Right lung (tissue), 5 donors: ENCODE results near the gene DOCK9. TPM values are rescaled to one million over a fixed set of nuclear protein-coding genes. Genes with fewer than 3 reads are reported as not detected.

Experiments used
- DNase-seq, 2 donors: peaks; one replicate each; pipeline ENCODE4 v3.0.0-alpha.2; 2013
- polyA plus RNA-seq, 5 donors: library from polyadenylated mRNA; unstranded; fragments of 120-200 nt; gene quantifications; one replicate each; pipeline versions ENCODE4 v1.2.1 to v1.2.3, GENCODE V29; 2013; ENCODE audit warnings: inconsistent platforms in 1 of 5, low replicate concordance in 1 of 5; ENCODE audit not compliant: insufficient read length in 5 of 5, insufficient read depth in 1 of 5

Gene DOCK9
- polyA plus RNA-seq, 5 donors, result 89.5 to 123 (median 115) TPM

DNA sequence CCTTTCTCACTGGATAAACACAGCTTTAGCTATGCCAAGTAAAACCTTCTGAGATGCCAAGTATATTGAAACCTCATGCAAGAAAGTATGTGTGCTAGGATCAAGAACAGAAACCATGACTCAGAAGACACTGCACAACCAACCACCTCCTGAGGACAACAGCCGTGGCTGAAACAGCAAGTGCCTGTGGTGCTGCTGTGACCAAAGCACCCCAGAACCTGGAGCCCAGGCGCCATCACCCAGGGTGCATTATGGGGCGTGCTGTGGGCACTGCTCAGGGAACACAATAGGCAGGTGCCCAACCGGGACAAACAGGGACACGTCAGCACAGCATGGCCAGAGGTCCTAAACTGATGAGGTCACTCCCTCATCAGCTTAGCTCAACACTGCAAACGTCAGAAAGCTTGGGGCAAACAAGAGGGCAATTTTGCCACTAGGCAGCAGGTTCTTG lies 124.1 kb downstream of the DOCK9 start:
- no peak for DNase-seq

DNA sequence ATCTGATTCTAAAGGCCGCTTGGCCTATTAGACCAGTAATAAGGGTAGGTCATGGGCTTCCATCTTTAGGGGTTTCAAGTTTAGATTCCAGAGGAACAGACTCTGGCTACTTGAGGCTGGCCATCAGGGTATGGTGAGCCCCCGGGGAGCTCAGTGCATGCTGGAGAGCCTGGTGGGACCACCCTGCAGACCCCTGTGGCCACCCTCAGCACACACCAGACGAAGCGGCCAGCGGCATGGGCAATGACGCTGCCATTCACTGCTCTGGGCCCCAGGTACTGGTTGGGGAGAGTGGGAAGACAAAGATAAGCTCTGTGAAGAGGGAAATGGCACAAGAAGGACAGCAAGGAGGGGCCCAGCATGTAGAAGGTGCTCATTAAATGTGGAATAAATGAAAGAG lies 126.6 kb downstream of the DOCK9 start:
- DNase-seq, result no peak

DNA sequence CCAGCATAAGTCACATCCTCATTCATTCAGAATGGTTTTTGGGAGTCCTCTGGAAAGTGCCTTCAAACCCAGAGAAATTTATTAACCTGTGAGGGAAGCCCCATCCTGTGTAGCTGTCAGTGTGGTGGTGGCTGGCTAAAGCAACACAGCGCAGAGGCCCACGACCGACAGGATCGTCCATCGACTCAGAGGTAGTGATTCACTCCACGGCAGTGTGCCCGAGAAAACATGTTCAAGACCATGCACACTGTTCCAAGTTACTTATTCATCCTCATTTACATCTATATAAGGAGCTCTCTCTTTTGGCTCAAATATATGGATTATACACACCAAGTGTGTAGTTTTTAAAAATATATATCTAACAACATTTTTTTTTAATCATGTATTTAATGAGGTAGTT lies 129.1 kb downstream of the DOCK9 start:
- no peak for DNase-seq

DNA sequence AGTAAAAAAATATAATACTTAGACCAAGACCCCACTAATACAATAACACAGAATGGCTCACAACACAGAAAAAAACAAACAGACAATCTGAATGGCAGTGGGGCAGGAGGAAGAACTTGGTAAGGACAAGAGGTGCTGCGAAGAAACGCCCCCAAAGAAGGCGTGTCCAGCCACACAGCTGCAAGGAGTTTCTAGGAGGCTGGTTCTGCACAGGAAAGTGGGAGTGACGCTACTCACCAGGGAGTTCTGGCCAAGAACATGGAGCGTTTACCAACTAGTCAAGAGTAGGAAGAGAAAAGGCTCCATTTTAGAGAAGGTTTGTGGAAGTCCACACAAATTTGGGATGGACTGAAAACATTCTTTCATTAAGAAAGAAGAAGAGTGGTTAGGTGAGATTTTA lies 130.1 kb downstream of the DOCK9 start:
- no peak for DNase-seq

DNA sequence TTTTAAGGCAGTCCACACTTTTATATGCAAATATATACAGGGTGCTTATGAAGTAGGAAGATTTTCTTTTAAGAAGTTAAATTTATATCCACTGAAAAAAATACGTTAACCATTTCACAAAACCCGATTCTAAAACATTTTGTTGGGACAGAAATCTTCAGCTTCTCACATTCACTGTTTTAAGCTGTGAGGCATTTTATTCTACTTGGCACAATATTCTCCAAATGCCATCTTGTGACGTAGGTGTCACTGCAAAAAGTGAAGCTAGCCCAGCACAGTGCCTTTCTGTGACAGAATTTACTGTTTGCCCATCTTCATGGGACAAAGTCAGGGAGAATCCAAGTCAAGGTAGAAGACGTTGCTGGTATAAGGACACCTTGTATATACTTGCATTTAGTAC lies 130.9 kb downstream of the DOCK9 start:
- no peak for DNase-seq

DNA sequence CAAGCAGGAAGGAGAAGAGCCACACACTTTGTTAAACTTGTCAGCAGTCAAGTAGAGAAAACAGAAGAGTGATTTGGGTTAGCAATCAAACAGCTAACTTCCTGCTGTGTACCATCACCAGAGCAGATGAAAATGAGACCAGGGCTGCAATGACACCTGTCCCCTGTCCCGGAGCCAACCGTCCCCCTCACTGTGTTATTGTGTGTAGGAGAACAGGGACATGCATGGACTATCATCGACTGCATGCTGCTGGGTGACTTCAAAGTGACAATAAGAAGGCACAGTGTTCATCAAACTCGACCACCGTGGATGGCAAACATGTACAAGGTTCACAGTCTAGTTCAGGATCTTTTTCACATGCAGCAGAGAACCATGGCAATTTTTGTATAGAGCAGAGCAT lies 131.3 kb downstream of the DOCK9 start:
- DNase-seq, result no peak

DNA sequence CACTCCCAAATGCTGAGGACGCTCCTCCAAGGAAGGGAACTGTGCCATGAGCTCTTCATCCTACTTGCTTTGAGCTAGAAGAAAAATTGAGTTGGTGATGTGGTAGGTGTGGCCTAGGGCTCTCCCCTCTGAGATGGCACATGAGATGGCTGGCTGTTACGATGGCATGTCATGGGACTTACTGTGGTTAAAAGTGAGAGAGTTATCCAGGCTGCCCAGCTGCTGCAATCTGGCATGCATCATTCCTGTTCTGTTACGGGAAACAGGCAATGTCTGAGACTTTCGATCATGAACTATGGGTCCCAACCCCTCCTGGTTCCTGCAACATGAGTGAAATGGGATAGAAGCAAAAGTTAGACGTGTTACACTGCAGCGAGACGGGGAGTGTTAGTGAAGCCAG lies 132.1 kb downstream of the DOCK9 start:
- DNase-seq, result no peak

DNA sequence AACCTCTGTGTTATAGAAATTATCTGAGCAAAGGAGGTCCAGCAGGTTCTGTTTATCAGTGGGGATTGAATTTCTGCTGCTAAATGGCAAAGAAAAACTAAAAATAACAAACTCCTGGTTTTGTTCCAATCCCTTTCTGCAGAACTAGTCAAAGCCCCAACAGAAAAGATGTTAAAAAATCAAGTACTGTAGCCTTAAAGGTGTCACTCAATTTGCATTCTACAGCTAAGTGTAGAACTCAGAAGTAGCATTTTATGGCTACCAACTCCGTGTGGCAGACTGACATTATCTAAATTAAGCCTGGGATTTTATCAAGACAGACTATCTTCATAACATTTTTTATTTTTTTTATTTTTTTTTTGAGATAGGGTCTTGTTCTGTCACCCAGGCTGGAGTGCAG lies 133.8 kb downstream of the DOCK9 start:
- no peak for DNase-seq

DNA sequence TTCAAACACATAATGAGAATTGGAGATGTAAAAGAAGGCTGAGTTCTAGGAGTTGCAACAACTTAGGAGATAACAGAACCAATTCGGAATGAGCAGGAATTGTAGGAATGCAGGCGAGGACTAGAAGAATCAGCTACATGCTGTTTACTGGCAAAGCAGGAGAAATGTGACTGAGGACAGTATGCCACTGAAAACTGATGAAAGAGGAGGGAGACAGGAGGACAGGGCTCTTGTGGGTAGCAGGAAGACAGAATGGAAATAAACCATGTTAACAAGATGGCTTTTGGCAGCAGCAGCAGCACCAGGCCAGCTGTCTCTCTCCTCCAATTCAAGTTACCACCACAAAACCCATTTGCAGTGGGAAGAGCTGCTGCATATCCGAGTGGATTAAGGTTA lies 134.4 kb downstream of the DOCK9 start:
- no peak for DNase-seq

DNA sequence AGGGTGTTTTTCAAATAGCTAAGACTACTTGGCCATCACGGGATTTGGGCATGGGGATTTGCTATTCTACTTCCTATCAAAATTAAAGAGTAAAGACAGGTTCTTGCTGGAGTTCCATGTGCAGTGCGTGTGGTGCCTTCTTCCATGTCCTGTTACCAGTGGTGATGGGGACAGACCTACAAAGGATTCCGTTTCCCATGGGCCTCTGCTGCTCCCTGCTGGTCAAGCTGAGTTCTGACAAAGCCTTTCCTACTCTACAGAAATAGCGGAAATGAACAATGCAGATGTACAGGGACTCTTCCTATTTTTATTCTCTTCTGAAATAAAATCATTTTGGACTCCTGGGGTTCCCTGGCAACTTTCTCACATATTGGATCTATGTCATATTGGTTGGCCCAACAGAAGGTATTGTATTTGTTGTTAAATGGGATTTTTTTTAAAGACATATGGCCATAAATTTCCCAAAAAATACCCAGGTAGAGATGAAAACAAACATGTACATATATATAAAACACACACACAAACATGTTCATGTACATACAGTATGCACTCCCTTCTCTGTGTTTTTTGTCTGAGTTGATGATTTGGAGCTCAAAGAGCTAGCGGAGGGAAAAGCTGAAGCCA lies 134.9 kb downstream of the DOCK9 start:
- peak; percentile 60 to 75 for DNase-seq

DNA sequence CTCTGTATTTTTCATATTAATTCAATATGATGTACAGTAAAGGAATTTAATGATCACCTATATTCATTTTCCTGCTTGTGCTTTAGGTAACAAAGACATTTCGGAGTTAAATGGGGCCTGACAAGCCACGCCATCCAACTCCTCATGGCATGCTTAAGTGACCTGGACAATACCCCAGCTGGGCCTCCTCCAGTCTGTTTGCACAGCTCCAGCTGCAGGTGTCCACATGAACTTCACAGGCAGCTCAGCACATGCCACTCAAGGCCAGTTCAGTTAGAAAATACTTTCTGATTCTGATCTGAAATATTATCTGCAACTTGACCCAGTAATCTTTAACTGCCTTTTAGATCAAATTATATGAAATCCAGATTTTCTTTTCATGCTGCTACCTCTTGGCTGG lies 135.8 kb downstream of the DOCK9 start:
- DNase-seq, result no peak

DNA sequence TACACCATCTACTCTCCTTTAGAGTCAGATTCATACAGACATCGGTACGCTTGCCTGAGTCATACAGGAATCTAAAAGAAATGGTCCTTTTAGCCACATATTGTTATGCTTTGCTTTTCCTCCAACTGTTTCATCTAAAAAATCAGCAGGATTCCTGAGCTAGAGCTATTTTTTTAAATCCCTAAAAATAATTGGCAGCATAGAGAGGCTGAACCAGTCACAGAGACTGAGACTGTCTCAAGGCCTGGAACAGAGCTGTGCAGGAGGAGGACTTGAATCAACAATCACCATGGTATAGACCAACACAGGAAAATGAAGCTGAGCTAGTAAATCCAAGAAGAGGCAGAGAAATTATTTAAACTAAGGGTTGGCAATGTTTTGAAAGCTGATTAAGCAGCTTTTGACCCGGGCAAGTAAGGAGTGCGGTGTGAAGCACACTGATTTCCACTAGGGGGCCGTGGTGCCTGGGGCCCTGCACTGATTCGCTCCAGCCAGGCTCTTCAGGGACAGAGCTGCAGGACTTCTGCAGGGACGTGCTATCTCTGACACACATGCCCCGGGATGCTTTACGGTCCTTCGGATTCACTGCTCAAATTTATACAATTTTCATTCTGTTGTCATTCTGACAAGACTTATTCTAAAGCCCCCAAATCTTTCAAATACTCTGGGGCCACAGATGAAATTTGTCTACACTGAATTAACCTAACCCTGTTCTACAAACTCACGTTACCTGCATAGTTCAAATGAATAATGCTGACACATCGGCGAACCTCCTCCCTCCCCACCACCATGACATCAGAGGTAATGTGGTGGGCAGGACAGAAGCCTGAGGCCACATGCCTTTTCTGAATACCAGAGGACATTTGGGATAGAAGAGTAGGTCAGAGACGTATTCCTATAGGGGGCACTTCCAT lies 137.8 kb downstream of the DOCK9 start:
- DNase-seq, result peak in 1 of 2 donors; percentile 43

DNA sequence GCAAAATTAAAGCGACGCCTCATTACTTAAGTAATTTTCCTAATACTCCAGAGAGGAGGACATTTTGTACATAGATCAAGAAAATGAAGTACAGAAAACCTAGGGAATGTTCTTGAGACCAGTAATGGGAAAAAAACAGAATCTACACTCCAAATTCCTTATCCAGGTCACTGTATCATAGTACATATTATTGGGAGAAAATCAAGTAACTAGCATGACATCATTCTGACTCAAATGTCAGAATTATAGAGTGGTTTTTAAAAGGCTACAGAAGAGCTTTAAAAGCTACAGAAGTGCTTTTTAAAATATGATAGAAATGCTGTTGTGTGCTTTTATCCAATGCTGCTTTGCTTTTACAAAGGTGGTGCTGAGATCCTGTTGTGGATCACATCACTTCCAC lies 139.1 kb downstream of the DOCK9 start:
- DNase-seq, result no peak

DNA sequence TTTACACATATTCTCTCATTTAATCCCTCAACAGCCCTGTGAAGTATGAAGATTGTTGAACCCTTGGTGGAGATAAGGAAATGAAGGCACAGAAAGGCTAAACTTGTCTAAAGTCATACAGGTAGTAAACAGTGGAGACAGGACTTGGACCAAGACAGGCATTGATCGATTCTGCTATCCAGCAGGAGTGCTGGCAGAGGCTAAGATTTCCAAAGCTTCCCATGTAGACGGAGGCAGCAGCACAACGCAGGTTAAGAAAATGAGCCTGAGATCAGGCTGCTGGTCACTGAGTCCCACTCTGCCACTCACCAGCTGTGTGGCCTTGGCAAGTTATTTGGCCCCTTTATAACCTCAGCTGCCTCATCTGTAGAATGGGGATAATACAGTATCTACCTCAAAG lies 140.0 kb downstream of the DOCK9 start:
- no peak for DNase-seq

DNA sequence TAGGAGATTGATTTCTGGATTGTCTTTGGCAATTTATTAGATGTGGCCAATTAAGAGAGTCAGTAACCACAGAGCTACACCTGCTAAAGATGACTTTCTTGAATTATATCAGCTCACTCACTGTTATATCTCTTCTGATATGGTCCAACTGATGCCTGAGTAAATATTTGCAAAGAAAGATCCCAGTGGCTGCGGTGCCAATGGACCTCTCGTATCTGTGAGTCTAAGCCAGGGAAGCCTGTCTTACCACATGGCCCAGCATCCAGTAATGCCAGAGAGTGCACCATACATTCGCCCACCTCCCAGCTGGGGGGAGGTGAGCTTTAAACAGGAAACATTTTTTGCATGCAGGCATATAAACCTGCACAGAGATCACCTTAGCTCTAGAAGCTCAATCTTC lies 142.7 kb downstream of the DOCK9 start:
- no peak for DNase-seq

DNA sequence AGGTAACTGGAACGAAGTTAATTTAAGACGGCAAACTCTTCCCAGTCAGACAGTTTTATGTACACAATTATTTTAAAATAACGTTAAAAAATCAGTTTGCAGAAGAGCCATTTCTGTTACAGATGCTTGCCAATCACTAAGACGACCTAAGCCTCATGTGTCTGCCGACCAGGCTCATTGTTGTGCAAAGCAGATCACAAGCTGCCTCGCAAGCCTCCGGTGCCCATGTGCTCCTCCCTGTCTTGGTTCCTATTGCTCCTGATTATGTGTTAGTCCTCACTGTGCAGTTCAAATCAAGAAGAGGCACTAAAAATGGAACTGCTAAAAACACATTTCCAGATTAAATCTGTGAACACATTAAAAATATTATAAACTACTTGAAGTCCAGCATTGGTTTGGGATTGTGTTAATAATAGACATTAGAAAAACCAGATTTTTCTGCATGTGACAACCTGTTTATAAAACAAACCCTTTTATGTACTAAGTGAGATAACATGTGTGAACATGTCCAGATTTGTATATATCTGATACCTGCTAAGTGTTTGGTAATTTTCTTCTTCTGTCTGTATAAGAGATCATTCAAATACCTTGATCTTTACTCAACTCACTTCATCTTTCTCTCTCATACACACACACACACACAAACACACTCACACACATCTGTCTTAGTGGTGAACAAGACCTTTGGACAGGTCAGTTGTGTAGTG lies 143.5 kb downstream of the DOCK9 start:
- DNase-seq, result no peak

DNA sequence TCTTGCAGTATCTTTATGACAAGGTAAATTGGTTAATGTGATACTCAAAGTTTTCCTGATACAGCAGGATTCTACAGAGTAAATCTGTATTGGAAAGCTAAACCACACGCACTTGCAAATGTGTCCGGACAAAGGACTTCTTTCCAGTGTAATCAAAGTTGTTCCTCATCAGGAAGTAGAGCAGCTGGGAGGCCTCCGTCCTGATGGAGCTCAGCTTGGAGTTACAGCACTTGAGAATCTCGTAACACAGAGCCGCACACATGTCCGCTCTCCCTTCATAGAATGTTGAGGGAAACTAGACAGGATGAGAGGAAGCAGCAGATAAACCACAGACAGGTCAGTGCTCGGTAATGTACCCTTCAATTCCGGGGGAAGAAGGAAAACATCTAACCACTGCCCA lies 146.6 kb downstream of the DOCK9 start:
- no peak for DNase-seq

DNA sequence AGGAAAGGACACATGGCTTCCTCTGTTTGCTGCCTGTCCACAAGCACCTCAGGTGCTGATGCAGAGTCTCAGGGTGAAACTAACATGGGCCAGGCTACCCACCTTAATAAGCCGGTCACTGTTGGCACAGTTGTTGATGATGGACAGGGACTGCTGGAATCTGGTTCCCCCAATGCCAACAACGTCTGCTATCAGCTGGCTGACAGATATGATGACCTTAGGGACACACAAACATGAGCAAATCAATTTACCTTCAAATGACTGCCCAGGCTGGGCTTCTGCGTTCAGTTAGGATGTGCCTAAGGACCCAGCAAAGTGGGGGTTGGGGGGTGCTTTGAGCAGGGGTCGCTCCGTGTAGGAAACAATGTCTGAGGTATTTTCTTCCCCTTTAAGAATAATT lies 148.3 kb downstream of the DOCK9 start:
- no peak for DNase-seq

DNA sequence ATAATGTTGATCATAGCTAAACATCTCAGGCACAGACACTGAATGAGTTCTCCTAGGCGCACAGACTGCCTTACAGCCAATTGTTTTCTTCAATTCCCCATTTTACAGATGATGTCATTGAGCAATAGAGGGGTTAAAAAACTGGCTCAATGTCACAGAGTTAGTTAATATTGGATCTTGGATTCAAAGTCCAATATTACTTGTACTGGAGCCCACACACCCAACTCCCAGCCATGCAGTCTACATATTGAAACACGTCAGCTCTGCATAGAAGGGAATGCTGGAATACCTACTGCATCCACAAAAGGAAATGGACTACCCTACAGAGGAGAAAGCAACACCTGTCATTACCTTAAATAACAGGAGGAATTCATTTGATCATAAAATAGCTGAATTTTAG lies 149.2 kb downstream of the DOCK9 start:
- no peak for DNase-seq

DNA sequence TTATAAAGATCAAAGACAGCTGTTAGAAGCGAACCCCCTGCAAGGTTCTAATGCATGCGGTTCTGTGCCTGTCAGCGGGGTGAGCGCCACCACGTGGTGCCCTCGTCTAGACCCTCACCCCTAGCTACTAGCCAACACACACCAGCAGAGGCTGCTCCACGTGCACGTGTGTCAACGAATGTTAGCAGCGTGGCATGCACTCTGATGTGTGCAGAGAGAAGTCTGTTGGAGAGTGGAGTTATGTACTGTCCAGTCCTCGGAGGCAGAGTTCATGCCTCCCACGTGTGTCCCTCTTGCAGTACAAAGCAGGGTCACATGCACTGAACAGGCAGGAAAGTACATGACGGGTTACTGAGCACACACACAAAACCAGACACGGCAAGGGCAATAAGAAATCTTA lies 150.4 kb downstream of the DOCK9 start:
- no peak for DNase-seq

DNA sequence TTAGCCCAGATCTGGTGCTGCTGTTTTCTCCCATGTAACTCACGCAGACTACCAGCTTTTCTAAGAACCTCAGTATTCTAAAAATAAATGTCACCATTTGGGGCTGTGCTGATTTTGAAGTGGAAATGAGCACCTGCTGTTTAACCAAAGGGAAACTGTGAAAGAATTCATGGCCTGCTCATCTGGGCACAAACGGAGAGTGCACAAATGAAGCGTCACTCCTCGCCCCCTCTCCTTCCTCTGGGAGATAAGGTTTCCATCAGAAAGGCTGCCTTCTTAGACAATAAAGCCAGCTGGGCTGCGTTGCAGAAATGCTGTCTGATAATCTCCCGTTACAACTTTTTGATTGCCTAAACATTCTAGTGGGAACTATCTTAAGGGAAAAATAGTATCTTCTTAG lies 151.7 kb downstream of the DOCK9 start:
- no peak for DNase-seq

DNA sequence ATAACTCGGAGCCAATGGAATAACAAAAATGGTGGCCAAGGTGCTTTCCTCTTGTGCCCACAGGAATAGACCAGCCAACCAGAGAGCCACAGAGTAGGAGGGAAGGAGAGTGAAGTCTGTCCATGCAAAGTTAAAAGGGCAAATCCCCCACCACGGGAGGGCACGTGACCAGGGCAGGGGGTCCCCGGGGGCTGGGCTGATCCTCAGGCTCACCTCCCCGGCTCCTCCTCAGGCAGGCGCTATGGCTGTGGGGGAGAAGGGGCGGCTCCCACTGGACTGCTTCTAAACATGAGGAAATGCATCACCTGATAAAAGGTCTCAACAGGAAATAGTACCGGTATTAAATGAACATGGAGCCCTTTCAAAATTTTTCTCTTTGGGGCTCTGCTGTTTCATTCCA lies 152.2 kb downstream of the DOCK9 start:
- no peak for DNase-seq
